ENCODE data around the gene HDAC2.
A peak's percentile ranks its signal among the peaks of the same experiment; 100 is the strongest.

The HDAC2 gene

GRCh38 chr6:113907102-113907815 lies 63.7 kb downstream of the HDAC2 start:
- DNase-seq = no peak

DNA sequence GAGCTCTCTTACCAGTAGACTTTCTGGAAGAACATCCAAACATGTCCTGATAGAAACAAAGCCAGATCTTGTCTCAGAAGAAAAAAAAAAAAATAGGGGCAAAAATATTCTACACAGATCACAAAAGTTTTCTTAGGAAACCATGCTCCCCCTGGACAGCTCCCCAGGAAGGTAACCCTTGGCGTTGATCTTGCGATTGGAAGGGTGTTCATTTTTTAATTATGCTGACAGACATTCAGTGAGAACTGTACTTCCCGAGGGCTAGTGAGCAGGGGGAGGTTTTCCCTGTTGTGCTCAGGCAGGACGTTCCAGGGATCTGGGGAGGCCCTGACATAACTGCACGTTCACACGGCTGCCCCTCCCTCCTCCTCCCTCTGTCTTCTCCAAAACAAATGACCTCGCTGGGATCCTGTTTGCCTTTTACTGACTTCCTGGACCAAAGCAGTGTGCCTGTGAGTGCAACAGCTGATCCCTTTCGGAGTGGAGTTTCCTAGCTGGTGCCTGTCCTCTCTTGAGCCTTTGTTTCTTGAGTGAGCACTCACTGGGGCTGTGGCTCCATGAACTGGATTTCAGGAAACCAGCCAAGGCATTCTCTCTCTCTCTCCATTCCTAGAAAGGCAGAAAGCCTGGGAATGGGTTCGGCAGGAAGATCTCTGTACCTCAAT lies 67.2 kb downstream of the HDAC2 start:
- DNase-seq = no peak

- no peak for DNase-seq
Measured at GRCh38 chr6:113901482-113901881, 69.5 kb downstream of the HDAC2 start.

DNA sequence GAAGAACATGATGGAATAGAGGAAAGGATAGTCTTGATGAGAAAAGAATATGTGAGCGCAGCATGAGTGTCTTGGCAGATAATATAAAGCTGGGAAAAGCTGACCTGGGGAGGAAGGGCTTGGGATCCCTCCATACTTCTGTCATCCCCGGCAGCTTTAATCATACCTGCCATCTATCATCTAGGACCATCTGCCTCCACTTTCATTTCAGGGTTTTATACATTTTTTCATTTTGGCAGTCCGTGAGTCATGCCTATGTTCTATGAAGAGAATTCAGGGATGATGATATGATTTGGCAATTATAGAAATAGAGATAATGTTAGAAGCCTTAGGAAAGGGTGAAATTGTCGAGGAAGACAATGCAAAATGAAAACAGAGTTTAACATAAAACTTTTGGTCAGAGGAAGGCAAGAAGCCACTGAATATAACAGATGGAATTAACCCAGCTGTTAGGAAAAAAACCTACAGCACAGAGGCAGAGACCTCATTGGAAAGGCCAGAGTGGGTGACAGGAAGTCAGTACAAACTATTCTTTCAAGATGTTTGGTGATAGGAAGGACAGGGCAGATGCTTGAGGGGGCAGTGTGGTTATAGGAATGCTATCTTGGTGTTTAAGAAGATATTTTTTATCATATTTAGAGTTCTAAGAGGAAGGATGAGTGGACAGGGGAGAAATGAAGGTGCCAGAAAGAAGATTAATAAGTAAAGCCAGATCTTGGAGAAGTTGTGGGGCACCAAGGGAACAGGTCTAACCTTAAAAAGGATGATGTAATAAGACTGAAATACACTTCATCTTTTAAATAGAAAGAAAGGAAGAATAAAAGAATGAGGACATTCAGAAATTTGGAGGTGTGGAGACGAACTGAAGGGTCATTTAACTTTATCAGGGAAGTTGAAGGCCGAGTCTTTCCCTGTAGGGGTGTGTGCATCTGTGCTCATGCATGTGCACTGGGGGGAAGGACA lies 76.0 kb downstream of the HDAC2 start:
- no peak for DNase-seq

GRCh38 chr6:113893866-113894265 lies 77.1 kb downstream of the HDAC2 start:
- no peak for DNase-seq

GRCh38 chr6:113893451-113893850 lies 77.5 kb downstream of the HDAC2 start:
- DNase-seq = no peak

DNA sequence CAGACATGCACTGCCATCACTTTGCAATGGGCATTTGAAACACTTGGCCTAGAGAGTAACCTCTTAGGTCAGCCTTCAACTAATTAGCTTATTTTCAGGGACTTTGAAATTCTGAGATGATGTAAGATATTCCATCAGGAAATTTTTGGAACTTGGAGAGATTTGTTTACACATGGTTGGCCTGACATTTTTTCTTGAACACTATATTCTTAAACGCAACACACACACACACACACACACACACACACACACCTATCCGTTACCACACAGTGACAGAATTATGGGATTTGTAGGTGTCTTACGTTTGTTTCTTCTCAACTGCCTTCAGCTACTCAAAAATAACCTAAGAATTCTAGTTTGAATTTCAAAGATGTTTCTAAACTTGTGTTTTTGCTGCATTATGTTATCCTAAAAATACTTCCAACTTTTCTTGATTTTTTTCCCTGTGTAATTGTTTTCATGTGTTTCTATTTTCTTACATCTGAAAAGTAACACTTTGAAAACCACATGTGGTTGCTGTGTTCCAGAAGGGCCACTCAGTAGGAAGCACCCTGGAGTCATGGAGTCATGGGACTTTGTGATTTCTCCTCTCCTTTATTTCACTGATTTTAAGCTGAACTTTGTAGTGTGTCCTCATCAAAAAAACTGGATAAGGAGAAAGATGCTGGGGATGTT lies 81.9 kb downstream of the HDAC2 start:
- DNase-seq = no peak

DNA sequence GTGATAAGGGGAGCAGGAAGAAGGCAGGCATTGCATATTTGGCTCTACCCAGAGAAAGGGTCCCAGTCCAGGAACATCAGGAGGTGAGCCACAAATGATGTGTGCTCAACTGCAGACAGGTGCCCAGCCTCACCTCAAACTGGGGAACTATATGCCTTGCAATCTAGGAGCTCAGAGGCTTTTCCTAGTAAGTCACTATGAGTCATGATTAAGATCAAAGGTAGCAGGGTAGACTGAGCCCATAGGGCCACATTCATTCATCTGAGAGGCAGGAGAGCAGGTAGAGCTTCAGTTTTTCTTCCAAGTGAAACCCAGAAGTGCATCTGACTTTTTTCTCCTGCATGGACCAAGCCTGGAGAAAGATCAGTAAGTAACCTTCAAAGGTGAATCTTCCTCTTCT lies 82.5 kb downstream of the HDAC2 start:
- DNase-seq = no peak

DNA sequence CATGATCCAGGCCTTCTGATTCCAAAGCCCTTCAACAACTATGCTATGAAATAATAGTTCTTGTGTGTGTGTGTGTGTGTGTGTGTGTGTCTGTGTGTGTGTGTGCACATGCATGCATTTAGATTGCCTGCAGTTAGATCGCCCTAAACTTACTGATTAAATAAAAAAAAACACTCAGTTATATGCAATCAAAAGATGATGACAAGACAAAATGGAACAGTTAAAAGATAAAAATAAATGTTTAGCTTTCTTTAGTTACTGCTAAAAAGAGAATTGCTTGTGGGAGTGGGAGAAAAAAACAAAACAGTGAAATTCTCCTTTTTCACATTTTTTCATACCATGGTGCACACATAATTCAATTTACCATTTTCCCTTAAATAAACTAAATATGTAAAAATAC lies 84.4 kb downstream of the HDAC2 start:
- DNase-seq = no peak

GRCh38 chr6:113884011-113884410 lies 86.9 kb downstream of the HDAC2 start:
- peak; percentile 3 for DNase-seq

All from NCI-H1694 (cell line).